ENCODE measurements around the gene CRTAC1. TPM values are rescaled to one million over a fixed set of nuclear protein-coding genes. Genes with fewer than 3 reads are reported as not detected.

The CRTAC1 gene
- total RNA-seq, 4 donors from 2014 or later: 17.5 to 35.1 (median 22.9) TPM

DNA sequence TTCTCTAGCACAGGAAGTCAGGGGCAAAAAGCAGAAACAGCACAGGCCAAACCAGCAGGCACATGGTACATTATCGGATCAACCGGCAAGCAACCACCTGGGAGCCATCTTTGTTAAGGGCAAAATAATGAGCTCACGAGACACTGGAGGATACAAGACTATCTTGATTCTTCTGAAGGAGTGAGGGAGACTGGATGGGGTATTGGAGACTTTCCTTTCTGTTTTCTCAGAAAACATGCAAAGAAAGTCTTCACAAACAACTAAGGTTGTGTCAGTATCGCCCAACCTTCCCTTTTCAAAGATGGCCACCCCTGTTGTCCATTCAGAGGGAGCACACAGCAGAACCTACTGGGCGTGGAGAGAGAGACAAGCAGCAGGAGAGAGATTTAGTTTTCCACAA lies 151.2 kb downstream of the CRTAC1 start:
- TF ChIP-seq EP300 (IDR thresholded peaks at IDR 0.05): no peak
- no peak for TF ChIP-seq POLR2A (IDR thresholded peaks at IDR 0.05)
- TF ChIP-seq, protein P1, sequence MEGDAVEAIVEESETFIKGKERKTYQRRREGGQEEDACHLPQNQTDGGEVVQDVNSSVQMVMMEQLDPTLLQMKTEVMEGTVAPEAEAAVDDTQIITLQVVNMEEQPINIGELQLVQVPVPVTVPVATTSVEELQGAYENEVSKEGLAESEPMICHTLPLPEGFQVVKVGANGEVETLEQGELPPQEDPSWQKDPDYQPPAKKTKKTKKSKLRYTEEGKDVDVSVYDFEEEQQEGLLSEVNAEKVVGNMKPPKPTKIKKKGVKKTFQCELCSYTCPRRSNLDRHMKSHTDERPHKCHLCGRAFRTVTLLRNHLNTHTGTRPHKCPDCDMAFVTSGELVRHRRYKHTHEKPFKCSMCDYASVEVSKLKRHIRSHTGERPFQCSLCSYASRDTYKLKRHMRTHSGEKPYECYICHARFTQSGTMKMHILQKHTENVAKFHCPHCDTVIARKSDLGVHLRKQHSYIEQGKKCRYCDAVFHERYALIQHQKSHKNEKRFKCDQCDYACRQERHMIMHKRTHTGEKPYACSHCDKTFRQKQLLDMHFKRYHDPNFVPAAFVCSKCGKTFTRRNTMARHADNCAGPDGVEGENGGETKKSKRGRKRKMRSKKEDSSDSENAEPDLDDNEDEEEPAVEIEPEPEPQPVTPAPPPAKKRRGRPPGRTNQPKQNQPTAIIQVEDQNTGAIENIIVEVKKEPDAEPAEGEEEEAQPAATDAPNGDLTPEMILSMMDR (IDR thresholded peaks at IDR 0.05): no peak
- DNase-seq (ENCODE audit: low spot score in 2 of 2): no peak

DNA sequence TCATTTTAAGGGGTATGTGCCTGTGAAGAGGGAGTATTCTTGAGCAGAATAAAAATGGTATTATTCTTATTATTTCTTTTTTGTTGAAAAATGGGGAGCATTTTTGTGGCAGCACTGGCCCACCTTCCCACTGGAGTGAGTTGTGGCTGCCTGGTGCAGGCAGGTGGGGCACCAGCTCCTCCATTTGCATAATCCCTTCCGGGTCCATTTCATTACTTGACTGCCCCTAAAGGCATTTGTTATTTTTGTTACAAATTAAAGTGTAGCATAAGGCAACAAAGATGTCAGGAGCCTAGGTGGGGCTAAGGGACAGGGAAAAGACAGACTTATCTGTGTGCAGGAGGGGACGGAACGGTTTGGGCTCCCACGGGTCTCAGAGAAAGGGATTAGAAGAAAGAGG lies 154.0 kb downstream of the CRTAC1 start:
- no peak overlapping the region for H3K27ac ChIP-seq
- WGBS, 2 donors: 59 to 64% methylated on average over 4 of the region's 4 CpGs
- H3K36me3 ChIP-seq: no peaks in the 10 kb centered on the region
- H3K4me3 ChIP-seq: no peak overlapping the region
- H3K27me3 ChIP-seq: no peaks in the 10 kb centered on the region
- peaks cover 0 to 5% (median 0%) of the 10 kb centered on the region in 4 donors for H3K4me1 ChIP-seq
- no peaks in the 10 kb centered on the region for H3K9me3 ChIP-seq
- TF ChIP-seq EP300 (IDR thresholded peaks at IDR 0.05) (no peak), POLR2A (IDR thresholded peaks at IDR 0.05) (no peak)
- TF ChIP-seq, protein P1 (IDR thresholded peaks at IDR 0.05): no peak
- no peak for DNase-seq (ENCODE audit: low spot score in 2 of 2)

More for the DNA sequence above, 151.2 kb downstream of the CRTAC1 start:
- Histone ChIP-seq H3K4me3 (no peak overlapping the region), H3K4me1 (no peaks in the 10 kb centered on the region), H3K27me3 (no peaks in the 10 kb centered on the region), H3K27ac (no peak overlapping the region), H3K36me3 (no peaks in the 10 kb centered on the region), H3K9me3 (no peaks in the 10 kb centered on the region)
- 92 to 96% methylated on average over 5 of the region's 5 CpGs for WGBS, 2 donors

DNA sequence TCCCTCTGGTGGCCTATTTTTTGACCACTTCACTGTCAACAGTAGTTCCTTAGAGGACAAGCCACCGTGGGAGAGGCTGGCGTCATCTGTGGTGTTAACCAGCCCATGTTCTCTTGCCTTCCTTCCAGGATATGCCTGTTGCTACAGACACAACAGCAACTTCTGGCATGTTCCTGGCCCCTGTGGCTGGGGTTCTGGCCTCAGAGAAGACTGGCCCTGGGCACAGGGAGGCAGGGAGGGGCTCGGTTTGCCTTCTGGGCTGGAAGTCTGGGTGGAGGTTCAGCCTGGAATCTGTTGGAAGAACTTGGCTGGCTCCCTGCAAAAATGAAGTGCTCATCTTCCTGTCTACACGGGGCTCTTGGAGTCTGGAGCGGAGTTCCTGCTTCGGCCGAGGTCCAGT lies 155.0 kb downstream of the CRTAC1 start:
- Histone ChIP-seq H3K27me3 (no peaks in the 10 kb centered on the region), H3K4me1 (peaks cover 0 to 5% (median 0%) of the 10 kb centered on the region in 4 donors), H3K4me3 (no peak overlapping the region), H3K9me3 (no peaks in the 10 kb centered on the region), H3K36me3 (no peaks in the 10 kb centered on the region), H3K27ac (no peak overlapping the region)
- WGBS, 2 donors: 72 to 78% methylated on average over 5 to 7 of the region's 7 CpGs
- DNase-seq (ENCODE audit: low spot score in 2 of 2): no peak
- TF ChIP-seq POLR2A (IDR thresholded peaks at IDR 0.05): no peak
- TF ChIP-seq EP300 (IDR thresholded peaks at IDR 0.05): peak in 1 of 2 donors; percentile 22

DNA sequence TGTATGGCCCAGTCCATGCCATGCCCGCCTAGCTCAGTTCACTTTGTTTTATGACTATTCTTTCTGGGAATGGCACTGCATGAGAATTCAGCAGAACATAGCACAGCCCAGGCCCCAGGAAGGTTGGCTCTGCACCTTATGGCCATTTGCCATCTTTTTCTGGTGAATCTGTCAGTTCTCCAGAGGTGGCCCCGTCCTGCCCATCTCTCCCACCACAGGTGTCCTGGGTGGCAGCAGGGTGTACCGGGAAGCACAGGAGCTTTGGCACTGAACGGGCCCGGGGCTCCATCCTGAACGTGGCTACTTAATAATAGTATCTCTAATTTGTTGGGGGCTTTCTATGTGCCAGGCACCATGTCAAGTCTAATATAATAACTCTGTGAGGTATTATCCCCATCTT lies 156.1 kb downstream of the CRTAC1 start:
- Histone ChIP-seq H3K4me1 (peaks cover 0 to 11% (median under 1%) of the 10 kb centered on the region in 4 donors), H3K27ac (peak overlapping the region in 1 of 4 donors; percentile 16), H3K27me3 (no peaks in the 10 kb centered on the region), H3K36me3 (no peaks in the 10 kb centered on the region), H3K9me3 (no peaks in the 10 kb centered on the region), H3K4me3 (no peak overlapping the region)
- WGBS, 2 donors: 59 to 69% methylated on average over 6 of the region's 6 CpGs
- no peak for DNase-seq (ENCODE audit: low spot score in 2 of 2)
- TF ChIP-seq POLR2A (IDR thresholded peaks at IDR 0.05): no peak
- TF ChIP-seq, protein P1 (IDR thresholded peaks at IDR 0.05): no peak
- no peak for TF ChIP-seq EP300 (IDR thresholded peaks at IDR 0.05)

DNA sequence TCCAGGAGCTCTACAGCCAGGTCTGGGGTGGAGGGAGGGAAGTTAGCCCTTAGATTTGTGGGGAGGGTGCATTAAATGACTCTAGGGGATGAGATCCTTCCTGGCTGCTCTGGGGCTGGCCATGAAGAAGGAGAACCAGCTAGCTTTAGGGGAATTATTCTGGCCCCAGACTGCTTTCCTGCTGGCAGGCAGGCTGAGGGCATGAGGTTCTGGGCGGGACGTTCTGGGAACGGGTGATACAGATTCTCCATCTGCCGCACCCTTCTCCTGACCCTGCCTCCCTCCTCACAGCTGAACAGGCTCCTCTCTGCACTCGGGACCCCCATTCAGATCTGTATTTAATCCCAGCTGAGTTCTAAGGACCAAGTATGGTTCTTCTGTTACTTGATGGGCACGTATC lies 156.9 kb downstream of the CRTAC1 start:
- Histone ChIP-seq H3K9me3 (no peaks in the 10 kb centered on the region), H3K27me3 (no peaks in the 10 kb centered on the region), H3K4me3 (no peak overlapping the region), H3K36me3 (no peaks in the 10 kb centered on the region), H3K4me1 (peaks cover 3 to 19% (median 6%) of the 10 kb centered on the region in 4 donors), H3K27ac (peak overlapping the region in 1 of 4 donors; percentile 60)
- no peak for DNase-seq (ENCODE audit: low spot score in 2 of 2)
- TF ChIP-seq POLR2A (IDR thresholded peaks at IDR 0.05) (no peak), EP300 (IDR thresholded peaks at IDR 0.05) (peak in 1 of 2 donors; percentile 18)
- TF ChIP-seq, protein P1 (IDR thresholded peaks at IDR 0.05): no peak
- WGBS, 2 donors: 53 to 54% methylated on average over 6 of the region's 6 CpGs

DNA sequence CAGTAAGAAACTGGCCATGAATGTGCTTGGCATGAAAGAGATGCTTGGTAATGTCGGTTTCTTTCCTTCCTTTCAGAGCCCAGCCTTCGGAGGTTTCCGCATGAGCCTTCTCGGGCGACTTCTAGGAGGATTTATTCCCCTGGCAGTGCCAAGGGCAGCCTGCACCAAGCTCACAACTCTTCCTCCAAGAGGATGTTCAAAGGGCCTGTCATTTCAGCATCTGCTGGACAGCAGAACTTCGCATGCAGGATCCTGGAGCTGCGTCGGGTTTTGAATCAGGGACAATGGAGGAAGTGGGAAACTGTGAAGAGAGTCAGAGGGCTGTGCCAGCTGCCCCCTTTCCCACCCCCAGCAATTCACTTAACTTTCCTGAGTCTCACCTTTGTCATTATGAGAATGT lies 159.4 kb downstream of the CRTAC1 start:
- no peak overlapping the region for H3K27ac ChIP-seq
- H3K9me3 ChIP-seq: no peaks in the 10 kb centered on the region
- no peak overlapping the region for H3K4me3 ChIP-seq
- peaks cover 3 to 19% (median 6%) of the 10 kb centered on the region in 4 donors for H3K4me1 ChIP-seq
- no peak for TF ChIP-seq EP300 (IDR thresholded peaks at IDR 0.05)
- TF ChIP-seq POLR2A (IDR thresholded peaks at IDR 0.05): no peak
- TF ChIP-seq, protein P1 (IDR thresholded peaks at IDR 0.05): no peak
- no peaks in the 10 kb centered on the region for H3K27me3 ChIP-seq
- WGBS, 2 donors: 71 to 77% methylated on average over 8 of the region's 8 CpGs
- DNase-seq (ENCODE audit: low spot score in 2 of 2): no peak
- no peaks in the 10 kb centered on the region for H3K36me3 ChIP-seq
